ENCODE measurements around the gene FBN2.

DNA sequence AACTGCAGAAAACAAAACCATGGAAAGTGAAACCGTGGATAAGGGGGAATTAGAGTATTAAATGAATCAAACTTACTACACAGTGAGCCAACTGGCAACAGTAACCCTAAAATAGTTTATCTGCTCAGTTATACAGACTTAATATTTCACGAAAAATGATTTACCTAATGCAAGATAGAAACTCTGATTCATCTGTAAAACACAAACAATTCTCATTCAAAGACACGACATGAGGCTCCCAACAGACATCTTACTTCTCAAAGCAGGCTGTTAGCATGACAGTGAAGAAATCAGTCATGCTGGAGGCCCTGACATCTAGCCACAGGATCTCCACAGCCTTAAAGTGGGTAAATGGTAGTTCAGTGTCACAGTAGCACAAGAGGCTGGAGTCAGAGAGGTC, 131.2 kb downstream of the FBN2 start:
- no peak for TF ChIP-seq POLR2AphosphoS5 (IDR thresholded peaks at IDR 0.05; ENCODE audit: borderline replicate concordance, low read depth, low read length)
- no peak for TF ChIP-seq EZH2 (IDR thresholded peaks at IDR 0.05)
- no peak for TF ChIP-seq FOXP2 (optimal IDR thresholded peaks at IDR 0.05; ENCODE audit: control extremely low read depth, extremely low read length, insufficient read depth)
